H1 (cell line): ENCODE results near the gene C7orf25. TPM values are rescaled to one million over a fixed set of nuclear protein-coding genes. Genes with fewer than 3 reads are reported as not detected.

Source experiments
- ASH2L ChIP-seq: fragments of 200-600, 300-600 bp; sonication (generic); IDR thresholded peaks from one replicate; pipeline ENCODE4 v1.7.1; 2017; ENCODE audit warnings: low read length
- BCL11A ChIP-seq, 2 experiments: IDR thresholded peaks; one replicate each; pipeline ENCODE4 v1.6.1; 2011; ENCODE audit warnings: low read depth in 2 of 2, low read length in 2 of 2, mild to moderate bottlenecking in 2 of 2
- CHD2 ChIP-seq: IDR thresholded peaks from 2 replicates; pipeline ENCODE4 v1.6.1; 2012; ENCODE audit warnings: low read length, improper control_type of control experiment
- EGR1 ChIP-seq: IDR thresholded peaks from 2 replicates; pipeline ENCODE4 v1.6.1; 2011; ENCODE audit warnings: low read depth, low read length, borderline replicate concordance
- EZH2 ChIP-seq: fragments of 200-600 bp; sonication (generic); IDR thresholded peaks from 2 replicates; pipeline ENCODE4 v1.7.1; 2012; ENCODE audit warnings: low read depth, mild to moderate bottlenecking, moderate library complexity, low read length, inconsistent platforms; ENCODE audit not compliant: severe bottlenecking
- GABPA ChIP-seq: IDR thresholded peaks from 2 replicates; pipeline ENCODE4 v1.6.1; 2011; ENCODE audit warnings: mild to moderate bottlenecking, low read length, moderate library complexity, borderline replicate concordance; ENCODE audit not compliant: insufficient read depth
- KDM1A ChIP-seq: fragments of 200-600, 300-600 bp; sonication (generic); IDR thresholded peaks from 2 replicates; pipeline ENCODE4 v1.7.1; 2016; ENCODE audit warnings: mild to moderate bottlenecking, low read length, borderline replicate concordance
- MAX ChIP-seq: IDR thresholded peaks from 2 replicates; pipeline ENCODE4 v1.6.1; 2012; ENCODE audit warnings: inconsistent platforms
- POLR2A ChIP-seq, 2 experiments: IDR thresholded peaks; 1 replicate in 1 of 2; 2 replicates in 1 of 2; pipeline ENCODE4 v1.6.1; 2011; ENCODE audit warnings: low read depth in 2 of 2, low read length in 2 of 2, mild to moderate bottlenecking in 2 of 2; ENCODE audit errors: control extremely low read depth in 1 of 2
- POLR2AphosphoS5 ChIP-seq: IDR thresholded peaks from 2 replicates; pipeline ENCODE4 v1.6.1; 2011; ENCODE audit warnings: low read depth, low read length
- SAP30 ChIP-seq: fragments of 300-600 bp; sonication (generic); IDR thresholded peaks from 2 replicates; pipeline ENCODE4 v1.7.1; 2012; ENCODE audit warnings: low read length, moderate library complexity, mild to moderate bottlenecking, inconsistent platforms; ENCODE audit not compliant: insufficient read depth, insufficient replicate concordance
- SIN3A ChIP-seq, 2 experiments: IDR thresholded peaks in 1 of 2; conservative IDR thresholded peaks in 1 of 2; 2 replicates each; pipeline ENCODE4 v1.6.1; 2011 to 2012; ENCODE audit warnings: low read length in 2 of 2, improper control_type of control experiment in 1 of 2, low read depth in 1 of 2, mild to moderate bottlenecking in 1 of 2
- SUZ12 ChIP-seq: fragments of 200-600 bp; sonication (generic); IDR thresholded peaks from 2 replicates; pipeline ENCODE4 v1.6.1; 2012; ENCODE audit warnings: mild to moderate bottlenecking, inconsistent platforms, low read length, moderate library complexity, mixed read lengths
- TAF1 ChIP-seq: IDR thresholded peaks from 2 replicates; pipeline ENCODE4 v1.6.1; 2011; ENCODE audit warnings: mild to moderate bottlenecking, low read depth, low read length
- YY1 ChIP-seq: IDR thresholded peaks from 2 replicates; pipeline ENCODE4 v1.6.1; 2011; ENCODE audit warnings: low read depth, mild to moderate bottlenecking, low read length
- polyA plus RNA-seq, 7 experiments: library from polyadenylated mRNA; depleted of rRNA in 3 of 7; stranded (reverse) in 5 of 7; unstranded in 2 of 7; fragments of >200 nt in 5 of 7; fragments of 200-250 nt in 2 of 7; gene quantifications; 1 replicate in 5 of 7; 2 replicates in 1 of 7; 4 replicates in 1 of 7; pipeline versions ENCODE4 v1.2.1 to v1.2.3, GENCODE V29; 2011 to 2013; ENCODE audit warnings: missing spikeins in 2 of 7, mixed read lengths in 2 of 7
- total RNA-seq: library from RNA; stranded (reverse); fragmentation: NEBNext Ultra II Directional; extraction: Animal tissue kit (Norgen Biotek cat#: 25700); gene quantifications from 2 replicates; pipeline ENCODE4 v1.2.1, GENCODE V29; 2021

The C7orf25 gene
- total and polyA plus RNA-seq, 2 of the 8 experiments (the other 6 are each of a cell fraction or from before 2014, with no cell fraction given), result 0.70 to 4.5 TPM

- TF ChIP-seq GABPA (no peak), SIN3A (conservative IDR thresholded peaks at IDR 0.05 in 1 of 2, IDR thresholded peaks at IDR 0.05 in 1 of 2; ENCODE audit: low read depth in 1 of 2, low read length in 2 of 2) (peak; percentile 25 to 91; a peak in 2 of 4 replicates), BCL11A (IDR thresholded peaks at IDR 0.05; ENCODE audit: low read depth in 2 of 2, low read length in 2 of 2) (no peak), SAP30 (peak; percentile 66), MAX (peak; percentile 86), KDM1A (no peak), EZH2 (no peak), EGR1 (no peak), CHD2 (no peak), TAF1 (peak; percentile 99), SUZ12 (no peak), POLR2A (IDR thresholded peaks at IDR 0.05; ENCODE audit: control extremely low read depth in 1 of 2, low read depth in 2 of 2, low read length in 2 of 2) (peak; percentile 82 to 84), ASH2L (peak; percentile 88), YY1 (peak; percentile 96), POLR2AphosphoS5 (peak; percentile 85)
Measured at GRCh38 chr7:42931834-42932651, 20.2 kb upstream of the C7orf25 start, which contains the start of the genes MRPL32 and PSMA2 (continued).
